ENCODE results near the gene OBSL1. TPM values are rescaled to one million over a fixed set of nuclear protein-coding genes. Genes with fewer than 3 reads are reported as not detected.

The OBSL1 gene
- total RNA-seq, 6 donors from 2014 or later, result 38.2 to 303 (median 67.4) TPM

DNA sequence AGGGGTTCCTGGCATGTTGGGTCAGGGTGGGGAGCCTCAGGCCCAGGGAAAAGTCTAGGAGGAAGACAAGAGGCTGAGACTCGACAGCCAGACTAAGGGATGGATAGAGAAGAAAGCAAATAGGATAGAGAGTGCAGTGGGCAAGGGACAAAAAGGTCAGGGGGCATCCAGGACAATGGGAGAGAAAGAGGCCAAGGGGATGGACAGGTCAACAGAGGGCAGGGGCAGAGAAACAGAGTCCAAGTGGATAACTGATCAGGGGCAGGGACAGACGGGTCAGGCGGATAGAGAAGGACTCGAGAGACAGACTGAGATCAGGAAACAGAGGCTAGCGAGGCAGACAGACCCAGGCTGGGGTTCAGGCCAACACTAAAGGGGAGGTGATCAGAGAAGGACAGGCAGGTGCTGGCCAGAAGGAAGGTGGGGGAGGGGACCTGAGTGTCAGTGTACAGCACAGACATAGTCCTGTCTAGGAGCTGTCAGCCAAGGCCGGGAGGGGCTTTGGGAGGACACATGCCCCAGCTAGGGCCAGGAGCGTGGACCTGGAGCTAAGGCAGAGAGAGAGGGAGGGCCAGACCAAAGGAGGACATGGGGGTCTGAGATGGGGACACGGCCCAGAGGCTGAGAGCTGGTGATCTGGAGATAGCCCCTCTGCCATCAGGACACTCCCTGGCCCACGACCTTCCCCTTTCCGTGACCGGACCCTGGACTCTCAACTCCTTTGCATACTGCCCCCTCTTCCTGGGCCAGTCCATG is 44.8 kb downstream of the OBSL1 start:
- no peak for ATAC-seq (ENCODE audit: low FRiP score in 2 of 2)

DNA sequence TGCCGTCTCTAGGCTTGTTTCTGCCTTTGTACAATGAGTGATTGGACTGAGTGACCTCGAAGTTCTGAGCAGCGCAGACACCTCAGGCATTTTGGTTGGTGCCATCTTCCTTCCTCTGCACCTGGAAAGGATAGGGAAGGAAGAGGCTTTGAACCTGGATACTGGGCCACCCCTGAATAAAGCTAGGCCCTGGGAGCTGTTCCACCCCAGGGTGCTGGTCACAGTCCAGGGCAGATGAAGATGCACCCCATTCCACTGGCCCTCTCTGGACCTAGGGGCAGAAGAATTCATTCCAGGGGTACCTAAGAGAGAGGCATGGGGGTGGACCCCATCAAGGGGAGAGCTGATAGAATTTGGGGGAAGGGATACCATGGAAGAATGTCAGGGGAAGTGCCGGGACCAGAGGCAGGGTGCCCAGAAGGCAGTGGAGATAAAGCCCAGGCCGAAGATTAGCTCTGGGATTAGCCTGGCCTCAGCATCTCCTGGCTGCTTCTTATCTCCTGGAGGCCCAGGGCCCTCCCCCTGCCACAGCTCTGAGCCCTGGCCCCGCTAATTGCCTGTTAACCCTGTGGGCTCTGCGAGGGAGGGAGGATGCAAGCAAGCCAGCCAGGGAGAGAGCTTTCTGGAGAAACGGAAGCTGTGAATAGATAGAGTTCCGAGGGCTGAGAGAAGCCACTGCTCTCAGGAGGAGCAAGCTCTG is 45.7 kb downstream of the OBSL1 start:
- no peak overlapping the region for H3K4me3 ChIP-seq
- no peak overlapping the region for H3K27ac ChIP-seq
- 45 to 46% methylated on average over 9 of the region's 9 CpGs for WGBS, 2 donors
- ATAC-seq (ENCODE audit: low FRiP score in 2 of 2), result no peak
- TF ChIP-seq CTCF (IDR thresholded peaks at IDR 0.05) (no peak), EP300 (IDR thresholded peaks at IDR 0.05) (no peak), POLR2A (IDR thresholded peaks at IDR 0.05) (no peak), POLR2AphosphoS5 (IDR thresholded peaks at IDR 0.05) (no peak)
- H3K4me1 ChIP-seq, result peaks cover 10 to 25% (median 11%) of the 10 kb centered on the region in 4 donors
- no peak for DNase-seq
- H3K36me3 ChIP-seq, result no peaks in the 10 kb centered on the region
- peaks cover 1 to 43% (median 23%) of the 10 kb centered on the region in 4 donors for H3K27me3 ChIP-seq
- no peaks in the 10 kb centered on the region for H3K9me3 ChIP-seq

More for the DNA sequence above, 44.8 kb downstream of the OBSL1 start:
- Histone ChIP-seq H3K9me3 (no peaks in the 10 kb centered on the region), H3K4me1 (peaks cover 10 to 25% (median 11%) of the 10 kb centered on the region in 4 donors), H3K27ac (no peak overlapping the region), H3K36me3 (no peaks in the 10 kb centered on the region), H3K27me3 (peaks cover 1 to 37% (median 20%) of the 10 kb centered on the region in 4 donors), H3K4me3 (no peak overlapping the region)
- 51 to 59% methylated on average over 7 to 11 of the region's 11 CpGs for WGBS, 2 donors
- TF ChIP-seq POLR2A (IDR thresholded peaks at IDR 0.05) (no peak), POLR2AphosphoS5 (IDR thresholded peaks at IDR 0.05) (no peak), EP300 (IDR thresholded peaks at IDR 0.05) (no peak), CTCF (IDR thresholded peaks at IDR 0.05) (no peak)
- DNase-seq, result no peak

DNA sequence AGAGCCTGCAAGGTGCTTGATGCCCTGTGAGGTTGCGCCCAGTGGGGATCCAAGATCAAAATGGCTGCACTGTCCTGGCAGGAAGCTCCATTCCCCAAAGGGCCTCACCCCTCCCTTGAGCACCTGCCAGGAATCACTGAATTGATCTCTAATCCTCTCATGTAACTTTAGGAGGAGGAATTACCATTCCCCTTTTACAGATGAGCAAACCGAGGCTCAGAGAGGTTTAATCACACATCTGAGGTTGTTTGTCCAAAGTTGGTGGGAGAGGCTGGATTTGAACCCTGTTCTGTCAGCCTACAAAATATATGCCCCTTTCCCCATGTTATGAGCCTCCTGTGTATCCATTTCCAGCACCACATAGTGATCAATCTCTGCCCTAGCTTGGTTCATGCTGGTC is 46.5 kb downstream of the OBSL1 start:
- ATAC-seq (ENCODE audit: low FRiP score in 2 of 2) (no peak), DNase-seq (no peak)
- H3K4me1 ChIP-seq, result peaks cover 10 to 18% (median 11%) of the 10 kb centered on the region in 4 donors
- no peaks in the 10 kb centered on the region for H3K36me3 ChIP-seq
- H3K4me3 ChIP-seq, result no peak overlapping the region
- peaks cover 1 to 43% (median 23%) of the 10 kb centered on the region in 4 donors for H3K27me3 ChIP-seq
- TF ChIP-seq EP300 (IDR thresholded peaks at IDR 0.05), result no peak
- no peak for TF ChIP-seq POLR2A (IDR thresholded peaks at IDR 0.05)
- no peak for TF ChIP-seq CTCF (IDR thresholded peaks at IDR 0.05)
- no peak for TF ChIP-seq POLR2AphosphoS5 (IDR thresholded peaks at IDR 0.05)
- no peak overlapping the region for H3K27ac ChIP-seq
- 86 to 93% methylated on average over 2 of the region's 2 CpGs for WGBS, 2 donors
- no peaks in the 10 kb centered on the region for H3K9me3 ChIP-seq

GRCh38 chr2:219523031-219523671 is 48.2 kb downstream of the OBSL1 start:
- H3K36me3 ChIP-seq, result no peaks in the 10 kb centered on the region
- DNase-seq, result no peak
- H3K27me3 ChIP-seq, result peaks cover 1 to 43% (median 21%) of the 10 kb centered on the region in 4 donors
- H3K4me3 ChIP-seq, result peak overlapping the region in 1 of 4 donors; percentile 17
- ATAC-seq (ENCODE audit: low FRiP score in 2 of 2), result no peak
- 24 to 34% methylated on average over 15 to 18 of the region's 24 CpGs for WGBS, 2 donors
- H3K27ac ChIP-seq, result peak overlapping the region in 1 of 4 donors; percentile 6
- no peaks in the 10 kb centered on the region for H3K9me3 ChIP-seq
- TF ChIP-seq CTCF (IDR thresholded peaks at IDR 0.05), result no peak
- TF ChIP-seq EP300 (IDR thresholded peaks at IDR 0.05), result no peak
- no peak for TF ChIP-seq POLR2AphosphoS5 (IDR thresholded peaks at IDR 0.05)
- no peak for TF ChIP-seq POLR2A (IDR thresholded peaks at IDR 0.05)
- peaks cover 10 to 16% (median 11%) of the 10 kb centered on the region in 4 donors for H3K4me1 ChIP-seq

All from upper lobe of left lung (tissue), 6 donors.